Measurements from ENCODE around the gene LHX5.

DNA sequence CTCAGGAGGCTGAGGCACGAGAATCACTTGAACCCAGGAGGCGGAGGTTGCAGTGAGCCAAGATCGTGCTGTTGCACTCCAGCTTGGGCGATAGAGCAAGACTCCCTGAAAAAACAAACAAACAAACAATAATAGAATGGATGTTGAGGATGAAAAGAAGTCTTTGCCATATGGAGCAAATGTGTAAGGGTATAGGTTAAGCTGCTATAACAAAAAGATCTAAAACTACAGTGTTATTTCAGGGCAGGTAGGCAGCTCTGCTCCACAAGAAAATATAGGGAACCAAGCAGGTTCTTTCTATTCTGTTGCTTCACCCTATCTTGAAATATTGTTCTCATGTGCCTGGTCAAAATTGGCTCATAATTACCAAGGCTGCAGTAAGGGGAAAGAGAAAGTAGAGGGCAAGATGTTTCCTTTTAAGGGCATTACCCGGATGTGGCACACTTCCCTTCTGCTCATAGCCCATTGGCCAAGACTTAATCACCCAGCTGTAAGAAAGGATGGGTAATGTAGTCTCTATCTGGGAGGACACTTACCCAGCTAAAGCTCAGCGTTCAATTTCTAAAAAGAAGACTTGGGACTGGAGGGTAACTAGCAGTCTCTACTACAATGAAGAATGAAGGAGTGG is 26.0 kb downstream of the LHX5 start:
- TF ChIP-seq, protein P1, sequence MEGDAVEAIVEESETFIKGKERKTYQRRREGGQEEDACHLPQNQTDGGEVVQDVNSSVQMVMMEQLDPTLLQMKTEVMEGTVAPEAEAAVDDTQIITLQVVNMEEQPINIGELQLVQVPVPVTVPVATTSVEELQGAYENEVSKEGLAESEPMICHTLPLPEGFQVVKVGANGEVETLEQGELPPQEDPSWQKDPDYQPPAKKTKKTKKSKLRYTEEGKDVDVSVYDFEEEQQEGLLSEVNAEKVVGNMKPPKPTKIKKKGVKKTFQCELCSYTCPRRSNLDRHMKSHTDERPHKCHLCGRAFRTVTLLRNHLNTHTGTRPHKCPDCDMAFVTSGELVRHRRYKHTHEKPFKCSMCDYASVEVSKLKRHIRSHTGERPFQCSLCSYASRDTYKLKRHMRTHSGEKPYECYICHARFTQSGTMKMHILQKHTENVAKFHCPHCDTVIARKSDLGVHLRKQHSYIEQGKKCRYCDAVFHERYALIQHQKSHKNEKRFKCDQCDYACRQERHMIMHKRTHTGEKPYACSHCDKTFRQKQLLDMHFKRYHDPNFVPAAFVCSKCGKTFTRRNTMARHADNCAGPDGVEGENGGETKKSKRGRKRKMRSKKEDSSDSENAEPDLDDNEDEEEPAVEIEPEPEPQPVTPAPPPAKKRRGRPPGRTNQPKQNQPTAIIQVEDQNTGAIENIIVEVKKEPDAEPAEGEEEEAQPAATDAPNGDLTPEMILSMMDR (IDR thresholded peaks at IDR 0.05): no peak
- no peak for TF ChIP-seq POLR2A (IDR thresholded peaks at IDR 0.05)
- no peak for TF ChIP-seq POLR2AphosphoS5 (IDR thresholded peaks at IDR 0.05)

Data from transverse colon (tissue), 4 donors.